Right atrium auricular region (tissue), 2 donors: ENCODE data around the gene C16orf95. TPM values are rescaled to one million over a fixed set of nuclear protein-coding genes. Genes with fewer than 3 reads are reported as not detected.

Source experiments
- DNase-seq: peaks from one replicate; pipeline ENCODE4 v3.0.0-alpha.2; 2019; ENCODE audit warnings: low spot score
- H3K27ac ChIP-seq, 2 donors: fragments of 200-600 bp; sonication (generic); 1 replicate in 1 of 2; 2 replicates in 1 of 2; pipeline ENCODE4 v1.5.1; 2016 to 2019
- H3K27me3 ChIP-seq, 2 donors: fragments of 200-600 bp; sonication (generic); one replicate each; pipeline versions ENCODE4 v1.5.1 to v1.6.0; 2017 to 2019
- H3K36me3 ChIP-seq: fragments of 200-600 bp; sonication (generic); one replicate; pipeline ENCODE4 v1.5.1; 2016
- H3K4me1 ChIP-seq, 2 donors: fragments of 200-600 bp; sonication (generic); one replicate each; pipeline versions ENCODE4 v1.5.1 to v1.6.0; 2017 to 2019
- H3K4me3 ChIP-seq, 2 donors: fragments of 200-600 bp; sonication (generic); 1 replicate in 1 of 2; 2 replicates in 1 of 2; pipeline ENCODE4 v1.5.1; 2017 to 2019; ENCODE audit warnings: mild to moderate bottlenecking in 1 of 2, moderate library complexity in 1 of 2
- H3K9me3 ChIP-seq, 2 donors: fragments of 200-600 bp; sonication (generic); one replicate each; pipeline ENCODE4 v1.5.1; 2019
- total RNA-seq, 2 donors: library from RNA; depleted of rRNA; stranded (reverse); fragments of >200 nt; gene quantifications; one replicate each; pipeline ENCODE4 v1.1.0, GENCODE V29; 2016
- TF ChIP-seq, protein P1 (sequence below), 2 donors: fragments of 200-600 bp; sonication (generic); IDR thresholded peaks; one replicate each; pipeline ENCODE4 v1.5.1; 2019; ENCODE audit warnings: antibody characterized with exemption in 2 of 2

Gene C16orf95
- total RNA-seq, 2 donors from 2014 or later, result 0.59 to 2.4 TPM

GRCh38 chr16:87326151-87326571, 9.0 kb upstream of the C16orf95 start:
- DNase-seq, result no peak
- TF ChIP-seq, protein P1, sequence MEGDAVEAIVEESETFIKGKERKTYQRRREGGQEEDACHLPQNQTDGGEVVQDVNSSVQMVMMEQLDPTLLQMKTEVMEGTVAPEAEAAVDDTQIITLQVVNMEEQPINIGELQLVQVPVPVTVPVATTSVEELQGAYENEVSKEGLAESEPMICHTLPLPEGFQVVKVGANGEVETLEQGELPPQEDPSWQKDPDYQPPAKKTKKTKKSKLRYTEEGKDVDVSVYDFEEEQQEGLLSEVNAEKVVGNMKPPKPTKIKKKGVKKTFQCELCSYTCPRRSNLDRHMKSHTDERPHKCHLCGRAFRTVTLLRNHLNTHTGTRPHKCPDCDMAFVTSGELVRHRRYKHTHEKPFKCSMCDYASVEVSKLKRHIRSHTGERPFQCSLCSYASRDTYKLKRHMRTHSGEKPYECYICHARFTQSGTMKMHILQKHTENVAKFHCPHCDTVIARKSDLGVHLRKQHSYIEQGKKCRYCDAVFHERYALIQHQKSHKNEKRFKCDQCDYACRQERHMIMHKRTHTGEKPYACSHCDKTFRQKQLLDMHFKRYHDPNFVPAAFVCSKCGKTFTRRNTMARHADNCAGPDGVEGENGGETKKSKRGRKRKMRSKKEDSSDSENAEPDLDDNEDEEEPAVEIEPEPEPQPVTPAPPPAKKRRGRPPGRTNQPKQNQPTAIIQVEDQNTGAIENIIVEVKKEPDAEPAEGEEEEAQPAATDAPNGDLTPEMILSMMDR (IDR thresholded peaks at IDR 0.05), result no peak
- Histone ChIP-seq H3K27ac (peak overlapping the region in 1 of 2 donors; percentile 32), H3K4me3 (no peak overlapping the region), H3K9me3 (no peaks in the 10 kb centered on the region), H3K27me3 (no peaks in the 10 kb centered on the region), H3K36me3 (peaks cover 29% of the 10 kb centered on the region), H3K4me1 (peaks cover 0 to 43% of the 10 kb centered on the region in 2 donors)

DNA sequence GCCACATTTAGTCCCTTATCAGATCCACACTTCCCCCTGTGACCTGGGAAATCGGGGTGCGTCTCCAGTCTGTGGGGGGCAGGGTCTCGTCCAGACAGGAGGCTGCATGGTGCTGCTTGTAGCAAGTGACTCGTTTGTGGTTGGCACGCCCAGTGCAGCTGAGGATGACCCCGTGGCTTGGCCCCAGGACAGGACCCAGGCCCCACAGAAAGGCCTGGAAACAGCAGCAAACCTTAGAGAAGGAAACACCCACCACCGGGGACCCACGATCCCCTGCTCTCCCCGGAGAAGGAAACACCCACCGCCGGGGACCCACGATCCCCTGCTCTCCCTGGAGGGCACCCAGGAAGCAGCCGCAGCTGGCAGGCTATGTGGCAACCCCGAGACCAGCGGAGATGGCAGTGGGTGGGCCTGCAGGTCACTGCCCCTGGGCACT, 8.2 kb upstream of the C16orf95 start:
- Histone ChIP-seq H3K4me3 (no peak overlapping the region), H3K27me3 (no peaks in the 10 kb centered on the region), H3K4me1 (peaks cover 0 to 43% of the 10 kb centered on the region in 2 donors), H3K9me3 (no peaks in the 10 kb centered on the region), H3K27ac (peak overlapping the region; percentile 1 to 32), H3K36me3 (peaks cover 22% of the 10 kb centered on the region)
- TF ChIP-seq, protein P1 (IDR thresholded peaks at IDR 0.05), result no peak
- no peak for DNase-seq

GRCh38 chr16:87324411-87325275, 7.5 kb upstream of the C16orf95 start:
- DNase-seq, result no peak
- H3K4me1 ChIP-seq, result peaks cover 0 to 41% of the 10 kb centered on the region in 2 donors
- TF ChIP-seq, protein P1 (IDR thresholded peaks at IDR 0.05), result peak; percentile 78 to 88
- no peaks in the 10 kb centered on the region for H3K9me3 ChIP-seq
- H3K27me3 ChIP-seq, result no peaks in the 10 kb centered on the region
- no peak overlapping the region for H3K4me3 ChIP-seq
- H3K36me3 ChIP-seq, result peaks cover 14% of the 10 kb centered on the region
- H3K27ac ChIP-seq, result peak overlapping the region in 1 of 2 donors; percentile 32

- TF ChIP-seq, protein P1 (IDR thresholded peaks at IDR 0.05), result no peak
- DNase-seq, result no peak
- Histone ChIP-seq H3K9me3 (no peaks in the 10 kb centered on the region), H3K4me3 (no peak overlapping the region), H3K27ac (no peak overlapping the region), H3K27me3 (no peaks in the 10 kb centered on the region), H3K36me3 (peaks cover 6% of the 10 kb centered on the region), H3K4me1 (peaks cover 0 to 37% of the 10 kb centered on the region in 2 donors)
These were observed 6.7 kb upstream of the C16orf95 start for GRCh38 chr16:87323727-87324410.

GRCh38 chr16:87322833-87323726, 5.9 kb upstream of the C16orf95 start:
- H3K4me3 ChIP-seq, result no peak overlapping the region
- peaks cover 0 to 36% of the 10 kb centered on the region in 2 donors for H3K4me1 ChIP-seq
- no peak for DNase-seq
- TF ChIP-seq, protein P1 (IDR thresholded peaks at IDR 0.05), result no peak
- H3K27me3 ChIP-seq, result no peaks in the 10 kb centered on the region
- no peak overlapping the region for H3K27ac ChIP-seq
- H3K36me3 ChIP-seq, result peaks cover under 1% of the 10 kb centered on the region
- no peaks in the 10 kb centered on the region for H3K9me3 ChIP-seq
